Cardiac fibroblast (primary cell): Measurements from ENCODE around the gene MAGI1.

Experiments
- DNase-seq, 2 donors: peaks; one replicate each; pipeline versions ENCODE4 v3.0.0 to v3.0.0-alpha.2; 2010; ENCODE audit warnings: low read depth in 2 of 2
- H3K4me3 ChIP-seq, 2 donors: replicated peaks in 1 of 2; 1 replicate in 1 of 2; 2 replicates in 1 of 2; pipeline ENCODE4 v1.5.1; 2011; ENCODE audit warnings: low read depth in 2 of 2, low read length in 2 of 2, mild to moderate bottlenecking in 2 of 2, moderate library complexity in 1 of 2
- CTCF ChIP-seq: IDR thresholded peaks from one replicate; pipeline ENCODE4 v1.5.1; 2011; ENCODE audit warnings: low read depth, mild to moderate bottlenecking, low read length, inconsistent platforms

MAGI1 gene

GRCh38 chr3:65733459-65733858 lies 305.3 kb downstream of the MAGI1 start:
- H3K4me3 ChIP-seq: no peak overlapping the region
- no peak for DNase-seq
- TF ChIP-seq CTCF: no peak

GRCh38 chr3:65732051-65732935 lies 306.4 kb downstream of the MAGI1 start:
- H3K4me3 ChIP-seq: no peak overlapping the region
- peak; percentile 71 to 77 for DNase-seq
- peak; percentile 80 for TF ChIP-seq CTCF

- DNase-seq: no peak
- TF ChIP-seq CTCF: no peak
- no peak overlapping the region for H3K4me3 ChIP-seq
These were observed 308.3 kb downstream of the MAGI1 start for GRCh38 chr3:65730449-65730848.

- TF ChIP-seq CTCF: no peak
- no peak overlapping the region for H3K4me3 ChIP-seq
- peak in 1 of 2 donors; percentile 18 for DNase-seq
These were observed 308.7 kb downstream of the MAGI1 start for GRCh38 chr3:65729973-65730372.

- no peak overlapping the region for H3K4me3 ChIP-seq
- no peak for TF ChIP-seq CTCF
- peak; percentile 78 to 93 for DNase-seq
These were observed 309.2 kb downstream of the MAGI1 start for GRCh38 chr3:65729555-65729954.

GRCh38 chr3:65728138-65728537 lies 310.6 kb downstream of the MAGI1 start:
- DNase-seq: no peak
- H3K4me3 ChIP-seq: no peak overlapping the region
- TF ChIP-seq CTCF: no peak
